Measurements from ENCODE around the gene AP1G1. TPM values are rescaled to one million over a fixed set of nuclear protein-coding genes. Genes with fewer than 3 reads are reported as not detected.

The AP1G1 gene
- total RNA-seq, 1 donor from 2014 or later, result 61.1 TPM

GRCh38 chr16:71737501-71737900, 71.1 kb downstream of the AP1G1 start:
- H3K27ac ChIP-seq (ENCODE audit: low read depth, low read length), result no peak overlapping the region
- no peaks in the 10 kb centered on the region for H3K9me3 ChIP-seq (ENCODE audit: control insufficient read depth in 3 of 3, low read length in 3 of 3)
- H3K27me3 ChIP-seq (ENCODE audit: control insufficient read depth in 3 of 3, insufficient read depth in 3 of 3, low read length in 3 of 3), result no peaks in the 10 kb centered on the region
- no peak overlapping the region for H3K9ac ChIP-seq (ENCODE audit: low read depth in 1 of 3, low read length in 3 of 3)
- no peaks in the 10 kb centered on the region for H3K4me1 ChIP-seq (ENCODE audit: control insufficient read depth in 3 of 3, insufficient read depth in 3 of 3, low read length in 3 of 3)
- H3K4me3 ChIP-seq (ENCODE audit: low read length in 3 of 3), result no peak overlapping the region
- peaks cover 23 to 54% (median 53%) of the 10 kb centered on the region in 3 donors for H3K36me3 ChIP-seq (ENCODE audit: control insufficient read depth in 3 of 3, insufficient read depth in 3 of 3, low read length in 3 of 3)

GRCh38 chr16:71734511-71734910, 74.1 kb downstream of the AP1G1 start:
- Histone ChIP-seq H3K9me3 (ENCODE audit: control insufficient read depth in 3 of 3, low read length in 3 of 3) (no peaks in the 10 kb centered on the region), H3K4me1 (ENCODE audit: control insufficient read depth in 3 of 3, insufficient read depth in 3 of 3, low read length in 3 of 3) (no peaks in the 10 kb centered on the region), H3K36me3 (ENCODE audit: control insufficient read depth in 3 of 3, insufficient read depth in 3 of 3, low read length in 3 of 3) (peaks cover 22 to 66% (median 61%) of the 10 kb centered on the region in 3 donors), H3K9ac (ENCODE audit: low read depth in 1 of 3, low read length in 3 of 3) (no peak overlapping the region), H3K27me3 (ENCODE audit: control insufficient read depth in 3 of 3, insufficient read depth in 3 of 3, low read length in 3 of 3) (no peaks in the 10 kb centered on the region), H3K27ac (ENCODE audit: low read depth, low read length) (no peak overlapping the region), H3K4me3 (ENCODE audit: low read length in 3 of 3) (no peak overlapping the region)

GRCh38 chr16:71732587-71732986, 76.0 kb downstream of the AP1G1 start:
- H3K4me1 ChIP-seq (ENCODE audit: control insufficient read depth in 3 of 3, insufficient read depth in 3 of 3, low read length in 3 of 3), result no peaks in the 10 kb centered on the region
- no peak overlapping the region for H3K9ac ChIP-seq (ENCODE audit: low read depth in 1 of 3, low read length in 3 of 3)
- peaks cover 13 to 51% (median 49%) of the 10 kb centered on the region in 3 donors for H3K36me3 ChIP-seq (ENCODE audit: control insufficient read depth in 3 of 3, insufficient read depth in 3 of 3, low read length in 3 of 3)
- H3K9me3 ChIP-seq (ENCODE audit: control insufficient read depth in 3 of 3, low read length in 3 of 3), result no peaks in the 10 kb centered on the region
- H3K27ac ChIP-seq (ENCODE audit: low read depth, low read length), result no peak overlapping the region
- H3K4me3 ChIP-seq (ENCODE audit: low read length in 3 of 3), result no peak overlapping the region
- no peaks in the 10 kb centered on the region for H3K27me3 ChIP-seq (ENCODE audit: control insufficient read depth in 3 of 3, insufficient read depth in 3 of 3, low read length in 3 of 3)

- Histone ChIP-seq H3K27me3 (ENCODE audit: control insufficient read depth in 3 of 3, insufficient read depth in 3 of 3, low read length in 3 of 3) (no peaks in the 10 kb centered on the region), H3K27ac (ENCODE audit: low read depth, low read length) (no peak overlapping the region), H3K9ac (ENCODE audit: low read depth in 1 of 3, low read length in 3 of 3) (no peak overlapping the region), H3K4me1 (ENCODE audit: control insufficient read depth in 3 of 3, insufficient read depth in 3 of 3, low read length in 3 of 3) (peaks cover 8 to 18% (median 18%) of the 10 kb centered on the region in 3 donors), H3K4me3 (ENCODE audit: low read length in 3 of 3) (no peak overlapping the region), H3K36me3 (ENCODE audit: control insufficient read depth in 3 of 3, insufficient read depth in 3 of 3, low read length in 3 of 3) (peaks cover 6 to 25% (median 20%) of the 10 kb centered on the region in 3 donors), H3K9me3 (ENCODE audit: control insufficient read depth in 3 of 3, low read length in 3 of 3) (no peaks in the 10 kb centered on the region)
These were observed 80.9 kb downstream of the AP1G1 start for GRCh38 chr16:71727551-71728324.

- Histone ChIP-seq H3K9me3 (ENCODE audit: control insufficient read depth in 3 of 3, low read length in 3 of 3) (no peaks in the 10 kb centered on the region), H3K27ac (ENCODE audit: low read depth, low read length) (peak overlapping the region; percentile 28), H3K4me3 (ENCODE audit: low read length in 3 of 3) (no peak overlapping the region), H3K27me3 (ENCODE audit: control insufficient read depth in 3 of 3, insufficient read depth in 3 of 3, low read length in 3 of 3) (no peaks in the 10 kb centered on the region), H3K4me1 (ENCODE audit: control insufficient read depth in 3 of 3, insufficient read depth in 3 of 3, low read length in 3 of 3) (peaks cover 8 to 22% (median 20%) of the 10 kb centered on the region in 3 donors), H3K9ac (ENCODE audit: low read depth in 1 of 3, low read length in 3 of 3) (no peak overlapping the region), H3K36me3 (ENCODE audit: control insufficient read depth in 3 of 3, insufficient read depth in 3 of 3, low read length in 3 of 3) (peaks cover 0 to 15% (median 10%) of the 10 kb centered on the region in 3 donors)
These were observed 81.9 kb downstream of the AP1G1 start for GRCh38 chr16:71726476-71727315.

- Histone ChIP-seq H3K36me3 (ENCODE audit: control insufficient read depth in 3 of 3, insufficient read depth in 3 of 3, low read length in 3 of 3) (no peaks in the 10 kb centered on the region), H3K9ac (ENCODE audit: low read depth in 1 of 3, low read length in 3 of 3) (peak within 1 kb of the TSS; percentile 62 to 82 (median 79)), H3K27me3 (ENCODE audit: control insufficient read depth in 3 of 3, insufficient read depth in 3 of 3, low read length in 3 of 3) (no peaks in the 10 kb centered on the region), H3K9me3 (ENCODE audit: control insufficient read depth in 3 of 3, low read length in 3 of 3) (no peaks in the 10 kb centered on the region), H3K4me1 (ENCODE audit: control insufficient read depth in 3 of 3, insufficient read depth in 3 of 3, low read length in 3 of 3) (peaks cover 8 to 22% (median 20%) of the 10 kb centered on the region in 3 donors), H3K4me3 (ENCODE audit: low read length in 3 of 3) (peak within 1 kb of the TSS; percentile 69 to 77 (median 77)), H3K27ac (ENCODE audit: low read depth, low read length) (peak within 1 kb of the TSS; percentile 62)
These were observed 84.3 kb downstream of the AP1G1 start, which contains the start of gene PHLPP2 for GRCh38 chr16:71724320-71724751. PHLPP2 (minus strand) TSS chr16:71724701; CDS start chr16:71714795, 9,906 bp downstream.

GRCh38 chr16:71723537-71724319, 84.9 kb downstream of the AP1G1 start:
- peak overlapping the region; percentile 69 to 77 (median 77) for H3K4me3 ChIP-seq (ENCODE audit: low read length in 3 of 3)
- peak overlapping the region; percentile 62 to 82 (median 79) for H3K9ac ChIP-seq (ENCODE audit: low read depth in 1 of 3, low read length in 3 of 3)
- H3K27me3 ChIP-seq (ENCODE audit: control insufficient read depth in 3 of 3, insufficient read depth in 3 of 3, low read length in 3 of 3), result no peaks in the 10 kb centered on the region
- H3K36me3 ChIP-seq (ENCODE audit: control insufficient read depth in 3 of 3, insufficient read depth in 3 of 3, low read length in 3 of 3), result no peaks in the 10 kb centered on the region
- no peaks in the 10 kb centered on the region for H3K9me3 ChIP-seq (ENCODE audit: control insufficient read depth in 3 of 3, low read length in 3 of 3)
- peak overlapping the region; percentile 62 for H3K27ac ChIP-seq (ENCODE audit: low read depth, low read length)
- H3K4me1 ChIP-seq (ENCODE audit: control insufficient read depth in 3 of 3, insufficient read depth in 3 of 3, low read length in 3 of 3), result peaks cover 8 to 22% (median 20%) of the 10 kb centered on the region in 3 donors

- peaks cover 8 to 22% (median 20%) of the 10 kb centered on the region in 3 donors for H3K4me1 ChIP-seq (ENCODE audit: control insufficient read depth in 3 of 3, insufficient read depth in 3 of 3, low read length in 3 of 3)
- H3K36me3 ChIP-seq (ENCODE audit: control insufficient read depth in 3 of 3, insufficient read depth in 3 of 3, low read length in 3 of 3), result no peaks in the 10 kb centered on the region
- H3K9ac ChIP-seq (ENCODE audit: low read depth in 1 of 3, low read length in 3 of 3), result peak overlapping the region; percentile 74 to 82 (median 77)
- H3K27ac ChIP-seq (ENCODE audit: low read depth, low read length), result peak overlapping the region; percentile 62
- no peaks in the 10 kb centered on the region for H3K27me3 ChIP-seq (ENCODE audit: control insufficient read depth in 3 of 3, insufficient read depth in 3 of 3, low read length in 3 of 3)
- peak overlapping the region; percentile 76 to 79 (median 77) for H3K4me3 ChIP-seq (ENCODE audit: low read length in 3 of 3)
- no peaks in the 10 kb centered on the region for H3K9me3 ChIP-seq (ENCODE audit: control insufficient read depth in 3 of 3, low read length in 3 of 3)
These were observed 85.7 kb downstream of the AP1G1 start for GRCh38 chr16:71722801-71723536.
